Heart left ventricle (tissue), 13 donors: ENCODE data around the gene LRMDA.

Experiments used
- CTCF ChIP-seq, 12 donors: fragments of 200-600 bp; sonication (generic) in 4 of 12; IDR thresholded peaks; one replicate each; pipeline versions ENCODE4 v1.5.0 to v1.8.0; 2018 to 2022; ENCODE audit warnings: antibody characterized with exemption in 12 of 12, mild to moderate bottlenecking in 5 of 12
- POLR2A ChIP-seq, 2 donors: fragments of 450-650 bp; IDR thresholded peaks; one replicate each; pipeline ENCODE4 v1.6.1; 2017; ENCODE audit warnings: antibody characterized with exemption in 2 of 2, mild to moderate bottlenecking in 2 of 2, moderate library complexity in 2 of 2
- donor health status: ischemic (EF 13 %, LVEDD 7.1; RV severe dilation, severe dysfunction).
- donor health status: DM: no; HTN: yes; CAD: no.
- donor health status: DM: no; HTN: no; CAD: no.
- donor health status: ischemic (EF 25% LVEDD 6.9; RV normal size, moderate dysfunction).
- donor health status: ischemic (EF 25% LVEDD 5.7; RV mildly dilated, moderate dysfunction).
- donor health status: ischemic (EF 35%, LVEDD 5.7; RV mildly dilated, moderate dysfunction).
- donor health status: nonischemic (EF 11% LVEDD 7.7; RV severe dilation, severe dysfunction).
- donor health status: DM: yes; HTN: yes; CAD: no.
- donor health status: PGD.
- donor health status: ischemic (EF 29% LVEDD 5.4; RV normal size, mild dysfunction).
- donor health status: nonischemic (EF 23%, LVEDD 6.1; RV moderate dilation, normal function).

- TF ChIP-seq CTCF (IDR thresholded peaks at IDR 0.05): no peak
- TF ChIP-seq POLR2A (IDR thresholded peaks at IDR 0.05): no peak
Observed at GRCh38 chr10:75878586-75878985, 447.2 kb downstream of the LRMDA start.
